ENCODE results near the gene SGSM2. TPM values are rescaled to one million over a fixed set of nuclear protein-coding genes. Genes with fewer than 3 reads are reported as not detected.
"Not testable (repeated sequence)": the region's sequence is repeated elsewhere in the genome, so short reads cannot be mapped to it uniquely, and the experiment has no call there.

The SGSM2 gene
- total RNA-seq, 2 experiments from 2014 or later: 58.3 to 61.6 TPM

- H3K36me3 Mint-ChIP-seq (ENCODE audit: low read depth): peaks cover 19% of the 10 kb centered on the region
- POLR2A ChIA-PET: no interaction called here
- H3K9me3 Mint-ChIP-seq: no peaks in the 10 kb centered on the region
- no peak overlapping the region for H3K4me3 Mint-ChIP-seq
- no peaks in the 10 kb centered on the region for H3K27me3 Mint-ChIP-seq
- H3K27ac Mint-ChIP-seq: no peak overlapping the region
- H3K4me1 Mint-ChIP-seq: peaks cover 27% of the 10 kb centered on the region
- CTCF ChIA-PET: interaction anchor here (0.7 kb wide), 1 partner anchor 1426 kb away, joined by 5 read pairs; no protein-coding TSS in a partner anchor
- no peak for DNase-seq
Measured at GRCh38 chr17:2309338-2310154, 27.8 kb upstream of the SGSM2 start.

GRCh38 chr17:2312736-2313135, 24.6 kb upstream of the SGSM2 start:
- Mint-ChIP-seq H3K4me1 (peaks cover 5% of the 10 kb centered on the region), H3K27me3 (no peaks in the 10 kb centered on the region), H3K4me3 (no peak overlapping the region), H3K9me3 (no peaks in the 10 kb centered on the region), H3K36me3 (ENCODE audit: low read depth) (peaks cover 4% of the 10 kb centered on the region), H3K27ac (no peak overlapping the region)
- DNase-seq: no peak
- POLR2A ChIA-PET: no interaction called here
- CTCF ChIA-PET: interaction anchor here (1.2 kb wide), 1 partner anchor 9 kb away, joined by 3 read pairs; the partner anchor contains the start of genes SMG6 and SRR

GRCh38 chr17:2316916-2317205, 20.4 kb upstream of the SGSM2 start:
- CTCF ChIA-PET, DNase-seq, POLR2A ChIA-PET, H3K27ac Mint-ChIP-seq, H3K4me1 Mint-ChIP-seq, H3K27me3 Mint-ChIP-seq, H3K4me3 Mint-ChIP-seq, H3K9me3 Mint-ChIP-seq: not testable (repeated sequence)
- H3K36me3 Mint-ChIP-seq (ENCODE audit: low read depth): peaks cover 16% of the 10 kb centered on the region

- Mint-ChIP-seq H3K4me3 (no peak overlapping the region), H3K36me3 (ENCODE audit: low read depth) (peaks cover 20% of the 10 kb centered on the region), H3K27ac (no peak overlapping the region), H3K9me3 (no peaks in the 10 kb centered on the region), H3K27me3 (no peaks in the 10 kb centered on the region), H3K4me1 (peaks cover 8% of the 10 kb centered on the region)
- ChIA-PET POLR2A (interaction anchor here (0.6 kb wide), 1 partner anchor 10 kb away, joined by 3 read pairs; no protein-coding TSS in a partner anchor), CTCF (interaction anchor here (0.8 to 1.3 kb wide), 2 partner anchors 14 to 73 kb away, joined by 3 read pairs; no protein-coding TSS in a partner anchor)
- DNase-seq: no peak
Measured at GRCh38 chr17:2317796-2318195, 19.5 kb upstream of the SGSM2 start.

- H3K4me1 Mint-ChIP-seq: peaks cover 8% of the 10 kb centered on the region
- no peak overlapping the region for H3K4me3 Mint-ChIP-seq
- H3K27ac Mint-ChIP-seq: no peak overlapping the region
- H3K27me3 Mint-ChIP-seq: no peaks in the 10 kb centered on the region
- H3K9me3 Mint-ChIP-seq: no peaks in the 10 kb centered on the region
- ChIA-PET POLR2A (no interaction called here), CTCF (interaction anchor here (1.3 kb wide), 1 partner anchor 13 kb away, joined by 3 read pairs; no protein-coding TSS in a partner anchor)
- H3K36me3 Mint-ChIP-seq (ENCODE audit: low read depth): peaks cover 32% of the 10 kb centered on the region
- DNase-seq: no peak
Measured at GRCh38 chr17:2319051-2319450, 18.2 kb upstream of the SGSM2 start.

GRCh38 chr17:2321399-2321798, 15.9 kb upstream of the SGSM2 start:
- DNase-seq: no peak
- ChIA-PET CTCF (interaction anchor here (0.9 to 2.2 kb wide), 3 partner anchors 10 to 221 kb away, joined by 3 to 6 read pairs (median 3); no protein-coding TSS in a partner anchor), POLR2A (no interaction called here)
- H3K36me3 Mint-ChIP-seq (ENCODE audit: low read depth): peaks cover 47% of the 10 kb centered on the region
- no peak overlapping the region for H3K27ac Mint-ChIP-seq
- H3K4me1 Mint-ChIP-seq: peaks cover 15% of the 10 kb centered on the region
- no peaks in the 10 kb centered on the region for H3K9me3 Mint-ChIP-seq
- no peak overlapping the region for H3K4me3 Mint-ChIP-seq
- H3K27me3 Mint-ChIP-seq: no peaks in the 10 kb centered on the region

GRCh38 chr17:2323629-2324314, 13.5 kb upstream of the SGSM2 start:
- H3K4me3 Mint-ChIP-seq: no peak overlapping the region
- H3K36me3 Mint-ChIP-seq (ENCODE audit: low read depth): peaks cover 51% of the 10 kb centered on the region
- ChIA-PET CTCF (interaction anchor here (1.0 kb wide), 1 partner anchor 9 kb away, joined by 6 read pairs; no protein-coding TSS in a partner anchor), POLR2A (no interaction called here)
- no peaks in the 10 kb centered on the region for H3K9me3 Mint-ChIP-seq
- H3K4me1 Mint-ChIP-seq: peaks cover 13% of the 10 kb centered on the region
- H3K27ac Mint-ChIP-seq: no peak overlapping the region
- DNase-seq: no peak
- no peaks in the 10 kb centered on the region for H3K27me3 Mint-ChIP-seq

GRCh38 chr17:2331303-2331702, 6.0 kb upstream of the SGSM2 start:
- DNase-seq: no peak
- Mint-ChIP-seq H3K27ac (no peak overlapping the region), H3K9me3 (no peaks in the 10 kb centered on the region), H3K4me1 (peaks cover 19% of the 10 kb centered on the region), H3K27me3 (no peaks in the 10 kb centered on the region), H3K4me3 (no peak overlapping the region), H3K36me3 (ENCODE audit: low read depth) (peaks cover 37% of the 10 kb centered on the region)
- POLR2A ChIA-PET: no interaction called here
- CTCF ChIA-PET: interaction anchor here (1.0 to 2.0 kb wide), 4 partner anchors 9 to 273 kb away, joined by 3 to 6 read pairs (median 3); no protein-coding TSS in a partner anchor

GRCh38 chr17:2335726-2336214, 1.5 kb upstream of the SGSM2 start:
- CTCF ChIA-PET: interaction anchor here (0.9 to 4.8 kb wide), 8 partner anchors 10 to 282 kb away, joined by 3 to 22 read pairs (median 4); partner anchors contain the start of gene HIC1
- DNase-seq: no peak
- Mint-ChIP-seq H3K4me3 (peak overlapping the region; percentile 93), H3K4me1 (peaks cover 19% of the 10 kb centered on the region), H3K9me3 (no peaks in the 10 kb centered on the region), H3K27me3 (no peaks in the 10 kb centered on the region), H3K27ac (peak overlapping the region; percentile 90), H3K36me3 (ENCODE audit: low read depth) (peaks cover 18% of the 10 kb centered on the region)
- POLR2A ChIA-PET: interaction anchor here (1.0 to 1.3 kb wide), 3 partner anchors 21 to 41 kb away, joined by 3 to 4 read pairs (median 4); no protein-coding TSS in a partner anchor

- Mint-ChIP-seq H3K27ac (peak within 1 kb of the TSS; percentile 90), H3K4me3 (peak within 1 kb of the TSS; percentile 93), H3K27me3 (no peaks in the 10 kb centered on the region), H3K9me3 (no peaks in the 10 kb centered on the region), H3K4me1 (peaks cover 19% of the 10 kb centered on the region), H3K36me3 (ENCODE audit: low read depth) (peaks cover 18% of the 10 kb centered on the region)
- ChIA-PET POLR2A (interaction anchor here (1.0 to 1.3 kb wide), 3 partner anchors 21 to 41 kb away, joined by 3 to 4 read pairs (median 4); no protein-coding TSS in a partner anchor), CTCF (interaction anchor here (0.6 to 4.8 kb wide), 10 partner anchors 11 to 282 kb away, joined by 3 to 22 read pairs (median 4); partner anchors contain the start of gene HIC1)
- peak; percentile 91 for DNase-seq
Measured at GRCh38 chr17:2336215-2336851, 968 bp upstream of the SGSM2 start, which contains the start of gene TSR1. TSR1 (minus strand) TSS chr17:2336457; CDS start chr17:2336427, 30 bp downstream.

- DNase-seq: peak; percentile 57
- Mint-ChIP-seq H3K27ac (peak overlapping the region; percentile 82), H3K4me3 (peak overlapping the region; percentile 93), H3K4me1 (peaks cover 22% of the 10 kb centered on the region), H3K27me3 (no peaks in the 10 kb centered on the region), H3K36me3 (ENCODE audit: low read depth) (peaks cover 22% of the 10 kb centered on the region), H3K9me3 (no peaks in the 10 kb centered on the region)
- ChIA-PET CTCF (interaction anchor here (0.5 to 4.8 kb wide), 6 partner anchors 10 to 284 kb away, joined by 3 to 22 read pairs (median 3); partner anchors contain the start of gene HIC1), POLR2A (interaction anchor here (0.7 kb wide), 1 partner anchor 34 kb away, joined by 4 read pairs; the partner anchor contains the start of genes SMG6 and SRR)
Measured at GRCh38 chr17:2337544-2338314, 428 bp downstream of the SGSM2 start.
